GM12801 (cell line): Measurements from ENCODE around the gene IDH2.

ENCODE experiments used
- CTCF ChIP-seq: IDR thresholded peaks from one replicate; pipeline ENCODE4 v1.5.1; 2011; ENCODE audit warnings: control low read depth; ENCODE audit not compliant: insufficient read length; ENCODE audit errors: extremely low read depth

The IDH2 gene

DNA sequence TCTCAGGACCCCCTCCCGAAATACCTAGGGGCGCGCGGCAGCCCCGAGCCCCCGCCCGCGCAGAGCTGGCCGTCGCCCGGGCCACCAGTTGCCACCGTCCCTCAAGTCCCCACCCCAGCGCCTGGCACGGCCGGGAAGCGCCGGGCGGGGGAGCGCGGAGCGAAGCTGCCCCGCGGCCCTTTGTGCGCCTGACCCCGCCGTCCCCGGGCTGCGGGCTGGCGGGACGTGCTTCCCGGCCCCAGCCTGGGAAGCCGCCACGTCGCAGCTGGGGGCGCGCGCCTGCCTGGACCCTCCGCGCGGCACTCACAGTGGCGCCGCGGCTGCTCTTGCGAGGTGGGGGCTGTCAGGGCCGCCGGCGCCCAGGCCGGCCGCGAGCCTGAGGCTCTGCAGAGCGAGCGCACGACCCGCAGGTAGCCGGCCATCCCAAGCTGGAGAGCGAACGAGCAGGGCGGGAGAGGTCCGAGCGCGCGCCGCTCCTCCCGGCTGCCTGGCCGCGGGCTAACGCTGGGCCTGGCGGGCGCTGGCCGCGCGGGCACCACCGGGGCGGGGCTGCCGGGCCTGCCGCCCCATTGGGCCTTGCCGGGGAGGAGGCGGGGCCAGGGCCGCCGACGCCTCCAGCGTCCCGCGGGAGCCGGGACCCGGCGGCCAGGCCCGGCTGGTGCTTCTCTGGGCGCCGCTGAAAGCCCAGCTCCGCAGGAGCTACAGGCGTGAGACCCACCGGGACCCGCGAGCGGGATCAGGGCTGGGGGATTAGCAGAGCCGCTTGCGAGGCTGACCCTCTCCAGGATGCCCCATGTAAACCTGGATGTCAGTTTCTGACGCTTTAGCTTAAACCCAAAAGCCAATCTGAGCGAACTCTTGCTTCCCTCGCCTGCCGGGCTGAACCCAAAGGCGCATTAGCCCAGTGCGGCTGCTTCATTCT is at the start of gene IDH2:
Gene IDH2, minus strand, starts transcription at position 500 of the 922 bp plus-strand sequence. Its CDS starts 78 bp downstream, at position 422.
- no peak for TF ChIP-seq CTCF

DNA sequence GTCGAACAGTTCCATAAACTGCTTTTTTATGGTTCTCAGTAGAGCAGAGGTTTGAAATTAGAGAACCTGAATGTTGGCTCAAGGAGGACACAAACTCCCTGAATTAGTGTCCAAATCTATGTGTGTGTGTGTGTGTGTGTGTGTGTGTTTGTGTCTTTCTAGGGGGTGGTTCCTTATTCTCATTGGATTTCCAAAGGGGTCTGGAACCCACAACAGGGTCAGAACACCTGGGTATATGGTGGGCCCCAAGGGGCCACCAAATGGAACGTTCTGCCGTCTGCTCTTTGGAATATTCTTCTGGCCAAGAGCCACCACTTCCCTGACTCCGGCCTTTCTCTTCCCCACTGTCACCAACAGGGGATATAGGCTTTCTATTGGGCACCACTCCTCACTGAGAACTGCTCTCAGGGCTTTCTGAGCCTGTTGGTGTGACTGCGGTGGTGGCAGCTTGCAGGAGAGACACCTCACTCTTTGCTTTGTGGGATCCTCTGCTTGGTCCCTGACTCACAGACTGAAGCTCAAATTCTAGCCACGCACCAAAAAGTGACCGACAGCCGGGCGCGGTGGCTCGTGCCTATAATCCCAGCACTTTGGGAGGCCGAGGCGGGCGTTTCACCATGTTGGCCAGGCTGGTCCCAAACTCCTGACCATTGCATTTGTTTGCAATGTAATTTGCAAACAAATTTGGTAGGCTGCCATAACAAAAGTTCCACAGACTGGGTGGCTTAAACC is 47.5 kb upstream of the IDH2 start:
- no peak for TF ChIP-seq CTCF

GRCh38 chr15:90145761-90146160 is 43.5 kb upstream of the IDH2 start:
- TF ChIP-seq CTCF = no peak

GRCh38 chr15:90145259-90145658 is 43.0 kb upstream of the IDH2 start:
- TF ChIP-seq CTCF = no peak

GRCh38 chr15:90143166-90143655 is 40.9 kb upstream of the IDH2 start:
- TF ChIP-seq CTCF = no peak

DNA sequence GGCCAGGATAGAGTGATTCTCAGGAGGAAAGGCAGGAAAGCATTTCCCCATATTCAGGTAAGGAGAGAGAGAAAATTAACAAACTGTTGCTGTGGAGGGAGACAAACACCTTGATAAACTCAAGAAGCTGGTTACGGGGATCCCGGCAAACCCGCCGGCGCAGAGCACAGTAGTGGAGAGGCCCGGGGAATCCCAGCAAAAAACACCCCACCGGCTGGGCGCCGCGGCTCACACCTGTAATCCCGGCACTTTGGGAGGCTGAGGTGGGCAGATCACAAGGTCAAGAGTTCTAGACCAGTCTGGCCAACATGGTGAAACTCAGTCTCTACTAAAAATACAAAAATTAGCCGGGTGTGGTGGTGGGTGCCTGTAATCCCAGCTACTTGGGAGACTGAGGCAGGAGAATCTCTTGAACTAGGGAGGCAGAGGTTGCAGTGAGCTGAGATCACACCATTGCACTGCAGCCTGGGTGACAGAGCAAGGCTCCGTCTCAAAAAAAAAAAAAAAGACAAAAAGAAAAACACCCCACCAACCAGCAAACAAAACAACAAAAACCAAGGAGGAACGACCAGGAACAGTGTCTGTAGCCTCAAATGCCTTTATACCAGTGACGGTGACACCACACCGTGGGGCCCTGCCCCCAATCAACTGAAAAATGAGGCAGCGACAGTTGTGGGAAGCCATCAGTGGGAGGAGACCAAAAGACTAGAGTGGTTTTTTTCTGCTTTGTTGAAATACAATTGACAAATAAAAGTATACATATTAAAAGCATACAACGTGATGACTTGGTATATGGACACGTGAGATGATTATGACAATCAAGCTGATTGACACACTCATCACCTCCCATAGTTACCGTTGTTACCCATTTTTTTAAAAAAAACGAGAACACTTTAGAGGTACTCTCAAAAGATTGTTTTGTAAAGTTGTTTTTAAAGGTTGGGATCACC is 40.2 kb upstream of the IDH2 start:
- TF ChIP-seq CTCF = no peak
